GM19438 (cell line): Measurements from ENCODE around the gene ASCC1.
"Not testable (repeated sequence)": the region's sequence is repeated elsewhere in the genome, so short reads cannot be mapped to it uniquely, and the experiment has no call there.

Experiments used
- ATAC-seq: cut with Tn5 transposase; IDR thresholded peaks from one replicate; pipeline ENCODE4 v1.9.1; 2021; ENCODE audit warnings: low read depth; ENCODE audit not compliant: unreplicated experiment

Gene ASCC1

GRCh38 chr10:72133517-72133916, 82.6 kb downstream of the ASCC1 start:
- peak; percentile 77 for ATAC-seq

- no peak for ATAC-seq
Observed at GRCh38 chr10:72132854-72133253, 83.2 kb downstream of the ASCC1 start.

- no peak for ATAC-seq
Observed at GRCh38 chr10:72127571-72127970, 88.5 kb downstream of the ASCC1 start.

GRCh38 chr10:72126872-72127232, 89.2 kb downstream of the ASCC1 start:
- ATAC-seq, result no peak

- ATAC-seq, result no peak
Observed at GRCh38 chr10:72126184-72126871, 89.7 kb downstream of the ASCC1 start.

- no peak for ATAC-seq
Observed at GRCh38 chr10:72124989-72125388, 91.1 kb downstream of the ASCC1 start.

- ATAC-seq, result no peak
Observed at GRCh38 chr10:72124381-72124780, 91.7 kb downstream of the ASCC1 start.

GRCh38 chr10:72123616-72124015, 92.5 kb downstream of the ASCC1 start:
- ATAC-seq, result no peak

- no peak for ATAC-seq
Observed at GRCh38 chr10:72122221-72122620, 93.9 kb downstream of the ASCC1 start.

- no peak for ATAC-seq
Observed at GRCh38 chr10:72121389-72121788, 94.7 kb downstream of the ASCC1 start.

- no peak for ATAC-seq
Observed at GRCh38 chr10:72116372-72116771, 99.7 kb downstream of the ASCC1 start.

- no peak for ATAC-seq
Observed at GRCh38 chr10:72114706-72115450, 101.2 kb downstream of the ASCC1 start.

- ATAC-seq, result no peak
Observed at GRCh38 chr10:72110673-72111401, 105.2 kb downstream of the ASCC1 start.

GRCh38 chr10:72109636-72110157, 106.4 kb downstream of the ASCC1 start:
- ATAC-seq, result no peak

GRCh38 chr10:72108830-72109635, 107.0 kb downstream of the ASCC1 start:
- ATAC-seq, result no peak

- not testable (repeated sequence) for ATAC-seq
Observed at GRCh38 chr10:72108004-72108370, 108.1 kb downstream of the ASCC1 start.

GRCh38 chr10:72107325-72108003, 108.6 kb downstream of the ASCC1 start:
- ATAC-seq, result no peak

GRCh38 chr10:72106896-72107295, 109.2 kb downstream of the ASCC1 start:
- no peak for ATAC-seq

GRCh38 chr10:72106154-72106849, 109.8 kb downstream of the ASCC1 start:
- ATAC-seq, result no peak
